ENCODE results near the gene CCDC85B. TPM values are rescaled to one million over a fixed set of nuclear protein-coding genes. Genes with fewer than 3 reads are reported as not detected.

CCDC85B gene
- total RNA-seq, 1 experiment from 2014 or later: 14.7 TPM

- no peaks in the 10 kb centered on the region for H3K9me3 Mint-ChIP-seq (ENCODE audit: unreplicated experiment)
- no peak overlapping the region for H3K4me3 Mint-ChIP-seq (ENCODE audit: unreplicated experiment)
- H3K36me3 Mint-ChIP-seq (ENCODE audit: insufficient read depth, unreplicated experiment): peaks cover 58% of the 10 kb centered on the region
- H3K36me3 ChIP-seq (ENCODE audit: control insufficient read depth, insufficient read depth, low read length): peaks cover 7% of the 10 kb centered on the region; the same call in 1 of the 2 replicates
- no peaks in the 10 kb centered on the region for H3K27me3 ChIP-seq (replicated peaks; ENCODE audit: control insufficient read depth, insufficient read depth, low read length)
- H3K27me3 Mint-ChIP-seq (ENCODE audit: insufficient read depth, unreplicated experiment): no peaks in the 10 kb centered on the region
- peak in 1 of 2 experiments; percentile 63 for DNase-seq
- 0 out of 2 replicates have a peak, but pooled peaks cover 3% of the 10 kb centered on the region for H3K9me3 ChIP-seq
- H3K4me1 Mint-ChIP-seq (ENCODE audit: low read depth, unreplicated experiment): peaks cover 20% of the 10 kb centered on the region
- BruUV-seq (replicated peaks): no TSS peak
- no peak overlapping the region for H3K4me3 ChIP-seq (ENCODE audit: low read depth, low read length)
- intact Hi-C loops (cut with micrococcal nuclease; ENCODE audit: unreplicated experiment): no loop called here
- peak overlapping the region; percentile 59 for H3K27ac Mint-ChIP-seq (ENCODE audit: unreplicated experiment)
- peaks cover 25% of the 10 kb centered on the region for H3K4me1 ChIP-seq
- no peak for TF ChIP-seq CTCF (IDR thresholded peaks at IDR 0.05; ENCODE audit: insufficient read depth in 1 of 2, low read depth in 1 of 2, low read length in 1 of 2, severe bottlenecking in 1 of 2, unreplicated experiment in 1 of 2)
- ChIA-PET POLR2A (interaction anchor here (0.6 to 1.8 kb wide), 3 partner anchors 9 to 274 kb away, joined by 4 to 10 read pairs (median 6); partner anchors contain the start of gene CFL1), CTCF (interaction anchor here (1.2 to 2.9 kb wide), 4 partner anchors 10 to 153 kb away, joined by 3 to 16 read pairs (median 6); partner anchors contain the start of genes BANF1, CCDC85B, EIF1AD and KAT5)
These were observed 41.1 kb upstream of the CCDC85B start for GRCh38 chr11:65849366-65849765.

GRCh38 chr11:65849771-65850216 is 40.7 kb upstream of the CCDC85B start:
- TF ChIP-seq CTCF (IDR thresholded peaks at IDR 0.05; ENCODE audit: insufficient read depth in 1 of 2, low read depth in 1 of 2, low read length in 1 of 2, severe bottlenecking in 1 of 2, unreplicated experiment in 1 of 2): no peak
- BruUV-seq (replicated peaks): no TSS peak
- Histone ChIP-seq H3K9me3 (0 out of 2 replicates have a peak, but pooled peaks cover 3% of the 10 kb centered on the region), H3K4me3 (ENCODE audit: low read depth, low read length) (no peak overlapping the region), H3K4me1 (peaks cover 20% of the 10 kb centered on the region), H3K36me3 (ENCODE audit: control insufficient read depth, insufficient read depth, low read length) (peaks cover 7% of the 10 kb centered on the region; the same call in 1 of the 2 replicates), H3K27me3 (replicated peaks; ENCODE audit: control insufficient read depth, insufficient read depth, low read length) (no peaks in the 10 kb centered on the region)
- Mint-ChIP-seq H3K9me3 (ENCODE audit: unreplicated experiment) (no peaks in the 10 kb centered on the region), H3K4me1 (ENCODE audit: low read depth, unreplicated experiment) (peaks cover 22% of the 10 kb centered on the region), H3K27ac (ENCODE audit: unreplicated experiment) (peak overlapping the region; percentile 59), H3K27me3 (ENCODE audit: insufficient read depth, unreplicated experiment) (no peaks in the 10 kb centered on the region), H3K36me3 (ENCODE audit: insufficient read depth, unreplicated experiment) (peaks cover 62% of the 10 kb centered on the region), H3K4me3 (ENCODE audit: unreplicated experiment) (no peak overlapping the region)
- CTCF ChIA-PET: interaction anchor here (0.7 to 2.9 kb wide), 6 partner anchors 10 to 153 kb away, joined by 3 to 16 read pairs (median 4); partner anchors contain the start of genes BANF1, CCDC85B, EIF1AD and KAT5
- POLR2A ChIA-PET: interaction anchor here (0.6 to 1.8 kb wide), 3 partner anchors 8 to 36 kb away, joined by 3 to 10 read pairs (median 6); partner anchors contain the start of gene CFL1
- peak in 1 of 2 experiments; percentile 38 for DNase-seq
- intact Hi-C loops (cut with micrococcal nuclease; ENCODE audit: unreplicated experiment): no loop called here

GRCh38 chr11:65850217-65851082 is 40.0 kb upstream of the CCDC85B start:
- no peak overlapping the region for H3K4me3 ChIP-seq (ENCODE audit: low read depth, low read length)
- DNase-seq: peak in 1 of 2 experiments; percentile 50
- Mint-ChIP-seq H3K27ac (ENCODE audit: unreplicated experiment) (no peak overlapping the region), H3K4me1 (ENCODE audit: low read depth, unreplicated experiment) (peaks cover 27% of the 10 kb centered on the region), H3K36me3 (ENCODE audit: insufficient read depth, unreplicated experiment) (peaks cover 68% of the 10 kb centered on the region), H3K27me3 (ENCODE audit: insufficient read depth, unreplicated experiment) (no peaks in the 10 kb centered on the region), H3K9me3 (ENCODE audit: unreplicated experiment) (no peaks in the 10 kb centered on the region), H3K4me3 (ENCODE audit: unreplicated experiment) (no peak overlapping the region)
- BruUV-seq (replicated peaks): no TSS peak
- no peaks in the 10 kb centered on the region for H3K27me3 ChIP-seq (replicated peaks; ENCODE audit: control insufficient read depth, insufficient read depth, low read length)
- TF ChIP-seq CTCF (IDR thresholded peaks at IDR 0.05; ENCODE audit: insufficient read depth in 1 of 2, low read depth in 1 of 2, low read length in 1 of 2, severe bottlenecking in 1 of 2, unreplicated experiment in 1 of 2): no peak
- H3K36me3 ChIP-seq (ENCODE audit: control insufficient read depth, insufficient read depth, low read length): peaks cover 8% of the 10 kb centered on the region; the same call in 1 of the 2 replicates
- intact Hi-C loops (cut with micrococcal nuclease; ENCODE audit: unreplicated experiment): no loop called here
- ChIA-PET CTCF (interaction anchor here (0.7 to 2.9 kb wide), 5 partner anchors 9 to 138 kb away, joined by 3 to 16 read pairs (median 4); partner anchors contain the start of genes CCDC85B, KAT5 and MUS81), POLR2A (interaction anchor here (0.6 to 1.8 kb wide), 2 partner anchors 8 to 35 kb away, joined by 3 to 6 read pairs; partner anchors contain the start of gene CFL1)
- peaks cover 18% of the 10 kb centered on the region for H3K4me1 ChIP-seq
- H3K9me3 ChIP-seq: 0 out of 2 replicates have a peak, but pooled peaks cover 3% of the 10 kb centered on the region

Data from Caco-2 (cell line).